Psoas muscle (tissue), 8 donors: Measurements from ENCODE around the gene TEX52. TPM values are rescaled to one million over a fixed set of nuclear protein-coding genes. Genes with fewer than 3 reads are reported as not detected.

Source experiments
- ATAC-seq, 4 donors: fragments of 200-7000 bp; cut with Tn5 transposase; one replicate each; pipeline ENCODE4 v1.9.1; 2020; ENCODE audit warnings: moderate library complexity in 3 of 4, mild to moderate bottlenecking in 2 of 4
- DNase-seq, 2 donors: peaks; one replicate each; pipeline ENCODE4 v3.0.0-alpha.2; 2020
- H3K27ac ChIP-seq: fragments of 200-600 bp; one replicate; pipeline ENCODE4 v1.8.0; 2022
- H3K27me3 ChIP-seq, 3 donors: fragments of 200-600 bp in 1 of 3; one replicate each; pipeline versions ENCODE4 v1.6.1 to v1.8.0; 2013 to 2022; ENCODE audit warnings: low read length in 2 of 3, mild to moderate bottlenecking in 2 of 3, moderate library complexity in 1 of 3; ENCODE audit not compliant: insufficient read depth in 3 of 3
- H3K36me3 ChIP-seq, 2 donors: fragments of 200-600 bp in 1 of 2; one replicate each; pipeline versions ENCODE4 v1.6.1 to v1.8.0; 2013 to 2022; ENCODE audit warnings: low read depth in 1 of 2, mild to moderate bottlenecking in 1 of 2, moderate library complexity in 1 of 2; ENCODE audit not compliant: insufficient read depth in 1 of 2
- H3K4me1 ChIP-seq: fragments of 200-600 bp; one replicate; pipeline ENCODE4 v1.8.0; 2022
- H3K4me3 ChIP-seq: fragments of 200-600 bp; one replicate; pipeline ENCODE4 v1.8.0; 2022; ENCODE audit warnings: mild to moderate bottlenecking
- H3K9me3 ChIP-seq: fragments of 200-600 bp; one replicate; pipeline ENCODE4 v1.8.0; 2022
- CTCF ChIP-seq: fragments of 200-600 bp; IDR thresholded peaks from one replicate; pipeline ENCODE4 v1.8.0; 2022; ENCODE audit warnings: antibody characterized with exemption
- WGBS, 3 donors: extraction: QIAGEN DNeasy Blood & Tissue Kit; methylation state at CpG; one replicate each; pipeline versions ENCODE4 v1.1.6 to v1.1.7; 2013; 5-methylcytosine and 5-hydroxymethylcytosine counted together
- intact Hi-C, 2 donors: fragments of 100-400 bp; cut with DNase I; formaldehyde crosslinking; loops; one replicate each; pipeline versions ENCODE4 v1.11.0 to v1.14.2; 2022
- polyA plus RNA-seq, 3 donors: library from polyadenylated mRNA; stranded (reverse); fragments of 200-250 nt; gene quantifications; one replicate each; pipeline ENCODE4 v1.2.3, GENCODE V29; 2013
- total RNA-seq, 4 donors: library from RNA; stranded (reverse); fragmentation: NEBNext Ultra II Directional in 2 of 4; extraction: Animal tissue kit (Norgen Biotek cat#: 25700) in 2 of 4; gene quantifications; one replicate each; pipeline versions ENCODE4 v1.2.1 to v1.2.4, GENCODE V29; 2021 to 2023
- donor health status: healthy with polysubstance abuse.
- donor health status: DM: no; HTN: no; CAD: no; lungs with moderate emphysema.
- donor health status: Bipolar disorder and iron deficiency.
- donor health status: healthy.
- donor health status: DM: yes; HTN: yes; CAD: no.
- donor health status: DM: no; HTN: no; CAD: no.
- donor health status: DM: no; HTN: no; CAD: no.
- donor health status: DM: yes; HTN: yes; CAD: no.

Gene TEX52
- total and polyA plus RNA-seq, 7 donors: not detected

GRCh38 chr12:2832550-2833127, 24.2 kb downstream of the TEX52 start:
- DNase-seq: no peak
- no peak for ATAC-seq
- no peak for TF ChIP-seq CTCF
- Histone ChIP-seq H3K4me1 (peaks cover 6% of the 10 kb centered on the region), H3K27me3 (no peaks in the 10 kb centered on the region), H3K36me3 (peaks cover 1 to 53% of the 10 kb centered on the region in 2 donors), H3K27ac (no peak overlapping the region), H3K4me3 (no peak overlapping the region), H3K9me3 (no peaks in the 10 kb centered on the region)
- WGBS, 3 donors: 61 to 65% (median 65%) methylated on average over 6 of the region's 6 CpGs
- intact Hi-C loops: no loop called here

DNA sequence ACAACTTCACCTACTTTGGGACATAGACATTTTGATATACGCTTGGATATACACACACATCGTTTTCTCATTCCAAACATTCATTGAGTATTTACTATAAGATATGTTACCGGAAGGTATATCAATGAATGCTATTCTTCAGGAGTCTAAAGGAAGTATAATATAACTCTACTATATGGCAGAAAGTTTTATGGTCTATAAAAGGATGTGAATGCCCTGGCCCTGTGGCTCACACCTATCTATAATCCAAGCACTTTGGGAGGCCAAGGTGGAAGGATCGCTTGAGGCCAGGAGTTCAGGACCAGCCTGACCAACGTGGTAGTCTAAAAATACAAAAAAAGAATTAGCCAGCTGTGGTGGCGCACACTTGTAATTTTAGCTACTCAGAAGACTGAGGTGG, 27.6 kb downstream of the TEX52 start:
- WGBS, 3 donors: 86 to 91% (median 88%) methylated on average over 6 of the region's 6 CpGs
- peaks cover 7 to 84% of the 10 kb centered on the region in 2 donors for H3K36me3 ChIP-seq
- no peaks in the 10 kb centered on the region for H3K9me3 ChIP-seq
- no peak for DNase-seq
- H3K27ac ChIP-seq: no peak overlapping the region
- no peak for TF ChIP-seq CTCF
- peaks cover under 1% of the 10 kb centered on the region for H3K4me1 ChIP-seq
- intact Hi-C loops: no loop called here
- H3K4me3 ChIP-seq: no peak overlapping the region
- no peaks in the 10 kb centered on the region for H3K27me3 ChIP-seq
- no peak for ATAC-seq

DNA sequence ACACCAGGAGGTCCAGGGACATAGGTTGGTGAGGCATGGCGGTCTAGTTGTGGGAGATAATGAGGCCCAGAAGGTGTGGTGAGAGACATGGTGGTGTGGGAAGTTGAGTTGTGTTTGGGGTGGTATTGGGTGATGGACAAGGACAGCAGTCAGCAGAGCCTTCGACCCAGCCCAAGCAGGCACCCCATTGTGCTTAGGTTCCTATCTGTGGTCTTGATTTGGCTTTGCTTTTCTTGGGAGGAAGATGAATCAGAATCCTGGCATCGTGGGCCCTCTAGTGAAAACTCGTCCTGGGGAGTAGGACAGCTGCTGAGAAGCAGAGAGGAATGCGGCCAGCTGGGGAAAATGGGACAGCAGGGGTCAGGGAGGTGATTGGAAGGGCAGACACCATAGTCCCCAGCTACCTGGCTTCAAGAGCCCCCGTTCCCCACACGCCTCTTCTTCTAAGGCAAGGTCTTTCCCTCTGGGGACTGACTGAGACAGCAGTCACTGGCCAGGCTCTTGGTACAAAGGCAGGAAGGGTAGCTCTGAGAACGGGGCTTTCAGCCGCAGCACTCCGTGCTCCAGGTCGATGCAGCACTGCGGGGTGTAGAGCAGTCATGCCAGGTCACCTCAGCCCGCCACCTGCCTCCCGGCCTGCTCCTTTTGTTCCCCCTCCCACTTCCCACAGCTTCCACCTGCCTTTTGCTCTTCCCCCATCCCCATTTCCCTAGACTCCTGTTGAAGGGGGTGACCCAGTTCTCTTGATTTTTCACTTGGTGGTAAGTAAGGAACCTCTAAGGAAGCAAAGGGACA, 29.9 kb downstream of the TEX52 start:
- no peak for ATAC-seq
- Histone ChIP-seq H3K27me3 (no peaks in the 10 kb centered on the region), H3K9me3 (no peaks in the 10 kb centered on the region), H3K27ac (no peak overlapping the region), H3K4me1 (no peaks in the 10 kb centered on the region), H3K36me3 (peaks cover 11 to 100% of the 10 kb centered on the region in 2 donors), H3K4me3 (no peak overlapping the region)
- 79 to 88% (median 85%) methylated on average over 14 of the region's 14 CpGs for WGBS, 3 donors
- intact Hi-C loops: no loop called here
- TF ChIP-seq CTCF: no peak
- peak in 1 of 2 donors; percentile 42 for DNase-seq

GRCh38 chr12:2826036-2826435, 30.8 kb downstream of the TEX52 start:
- H3K36me3 ChIP-seq: peaks cover 11 to 99% of the 10 kb centered on the region in 2 donors
- intact Hi-C loops: no loop called here
- DNase-seq: no peak

More at GRCh38 chr12:2826036-2826435, 30.8 kb downstream of the TEX52 start:
- Histone ChIP-seq H3K4me1 (no peaks in the 10 kb centered on the region), H3K9me3 (no peaks in the 10 kb centered on the region), H3K27ac (no peak overlapping the region), H3K27me3 (no peaks in the 10 kb centered on the region), H3K4me3 (no peak overlapping the region)
- no peak for ATAC-seq
- TF ChIP-seq CTCF: no peak
- WGBS, 3 donors: 94 to 95% (median 94%) methylated on average over 3 of the region's 3 CpGs
